AG09309 (cell line): ENCODE results near the gene PABPN1L.
"Not testable (repeated sequence)": the region's sequence is repeated elsewhere in the genome, so short reads cannot be mapped to it uniquely, and the experiment has no call there.

Experiments
- DNase-seq: peaks from one replicate; pipeline ENCODE4 v3.0.0-alpha.2; 2010; ENCODE audit warnings: low read depth
- H3K4me3 ChIP-seq: 2 replicates; pipeline ENCODE4 v1.5.1; 2011; ENCODE audit warnings: mild to moderate bottlenecking, low read depth, low read length, moderate library complexity; ENCODE audit not compliant: control insufficient read depth
- TF ChIP-seq, protein P1 (sequence below): IDR thresholded peaks from 2 replicates; pipeline ENCODE4 v1.5.1; 2011; ENCODE audit warnings: mild to moderate bottlenecking, low read depth, low read length, inconsistent platforms; ENCODE audit not compliant: insufficient read depth, control insufficient read depth; ENCODE audit errors: missing control alignments

PABPN1L gene

DNA sequence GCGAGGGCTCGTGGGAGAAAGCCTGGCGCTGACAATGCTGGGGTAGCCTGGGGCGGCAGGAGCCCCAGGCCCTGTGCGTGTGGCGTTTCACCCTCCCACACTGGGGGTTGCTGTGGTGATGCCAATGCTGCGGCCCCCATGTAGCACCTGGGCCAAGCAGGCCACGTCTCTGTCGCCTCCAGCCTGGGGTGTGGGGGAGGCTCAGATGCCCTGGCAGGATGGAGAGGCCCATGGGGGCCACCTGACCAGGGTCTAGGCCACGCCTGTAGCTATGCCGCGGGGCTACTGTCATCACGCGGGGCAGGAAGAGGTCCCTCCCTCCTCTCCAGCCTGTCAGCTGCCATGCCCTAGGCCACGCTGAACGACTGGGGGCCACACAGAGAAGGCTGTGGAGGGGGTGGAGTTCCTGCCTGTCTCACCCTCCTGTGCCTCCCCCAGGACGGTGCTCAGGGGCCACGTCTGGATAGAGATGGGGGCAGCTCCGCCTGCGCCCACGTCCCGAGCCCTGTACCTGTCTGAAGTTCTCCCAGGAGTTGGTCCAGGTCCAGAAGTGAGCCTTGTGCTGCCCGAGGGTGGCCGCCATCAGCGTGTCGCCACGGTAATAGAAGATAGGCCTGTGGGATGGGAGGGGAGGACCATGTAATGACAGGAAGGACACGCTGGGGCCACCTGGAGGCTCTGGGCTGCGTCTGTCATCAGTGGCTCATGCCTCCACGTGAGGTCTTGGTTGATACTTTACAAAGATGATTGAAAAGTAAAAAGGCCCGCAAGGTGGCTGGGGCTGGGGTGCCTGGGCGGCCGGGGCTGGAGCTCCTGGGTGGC, 42.0 kb downstream of the PABPN1L start:
- no peak for DNase-seq
- no peak overlapping the region for H3K4me3 ChIP-seq
- TF ChIP-seq, protein P1, sequence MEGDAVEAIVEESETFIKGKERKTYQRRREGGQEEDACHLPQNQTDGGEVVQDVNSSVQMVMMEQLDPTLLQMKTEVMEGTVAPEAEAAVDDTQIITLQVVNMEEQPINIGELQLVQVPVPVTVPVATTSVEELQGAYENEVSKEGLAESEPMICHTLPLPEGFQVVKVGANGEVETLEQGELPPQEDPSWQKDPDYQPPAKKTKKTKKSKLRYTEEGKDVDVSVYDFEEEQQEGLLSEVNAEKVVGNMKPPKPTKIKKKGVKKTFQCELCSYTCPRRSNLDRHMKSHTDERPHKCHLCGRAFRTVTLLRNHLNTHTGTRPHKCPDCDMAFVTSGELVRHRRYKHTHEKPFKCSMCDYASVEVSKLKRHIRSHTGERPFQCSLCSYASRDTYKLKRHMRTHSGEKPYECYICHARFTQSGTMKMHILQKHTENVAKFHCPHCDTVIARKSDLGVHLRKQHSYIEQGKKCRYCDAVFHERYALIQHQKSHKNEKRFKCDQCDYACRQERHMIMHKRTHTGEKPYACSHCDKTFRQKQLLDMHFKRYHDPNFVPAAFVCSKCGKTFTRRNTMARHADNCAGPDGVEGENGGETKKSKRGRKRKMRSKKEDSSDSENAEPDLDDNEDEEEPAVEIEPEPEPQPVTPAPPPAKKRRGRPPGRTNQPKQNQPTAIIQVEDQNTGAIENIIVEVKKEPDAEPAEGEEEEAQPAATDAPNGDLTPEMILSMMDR, result no peak

DNA sequence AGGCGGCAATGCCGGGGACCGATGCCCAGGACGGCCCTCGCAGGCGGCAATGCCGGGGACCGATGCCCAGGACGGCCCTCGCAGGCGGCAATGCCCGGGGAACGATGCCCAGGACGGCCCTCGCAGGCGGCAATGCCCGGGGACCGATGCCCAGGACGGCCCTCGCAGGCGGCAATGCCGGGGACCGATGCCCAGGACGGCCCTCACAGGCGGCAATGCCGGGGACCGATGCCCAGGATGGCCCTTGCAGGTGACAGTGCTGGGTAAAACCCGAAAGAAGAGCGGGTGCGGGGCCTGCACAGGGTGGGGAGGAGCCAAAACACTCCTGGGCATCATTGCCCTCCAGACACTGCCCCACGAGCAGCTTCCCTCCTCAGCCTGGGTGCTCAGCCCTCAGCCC, 42.8 kb downstream of the PABPN1L start:
- not testable (repeated sequence) for H3K4me3 ChIP-seq, DNase-seq

DNA sequence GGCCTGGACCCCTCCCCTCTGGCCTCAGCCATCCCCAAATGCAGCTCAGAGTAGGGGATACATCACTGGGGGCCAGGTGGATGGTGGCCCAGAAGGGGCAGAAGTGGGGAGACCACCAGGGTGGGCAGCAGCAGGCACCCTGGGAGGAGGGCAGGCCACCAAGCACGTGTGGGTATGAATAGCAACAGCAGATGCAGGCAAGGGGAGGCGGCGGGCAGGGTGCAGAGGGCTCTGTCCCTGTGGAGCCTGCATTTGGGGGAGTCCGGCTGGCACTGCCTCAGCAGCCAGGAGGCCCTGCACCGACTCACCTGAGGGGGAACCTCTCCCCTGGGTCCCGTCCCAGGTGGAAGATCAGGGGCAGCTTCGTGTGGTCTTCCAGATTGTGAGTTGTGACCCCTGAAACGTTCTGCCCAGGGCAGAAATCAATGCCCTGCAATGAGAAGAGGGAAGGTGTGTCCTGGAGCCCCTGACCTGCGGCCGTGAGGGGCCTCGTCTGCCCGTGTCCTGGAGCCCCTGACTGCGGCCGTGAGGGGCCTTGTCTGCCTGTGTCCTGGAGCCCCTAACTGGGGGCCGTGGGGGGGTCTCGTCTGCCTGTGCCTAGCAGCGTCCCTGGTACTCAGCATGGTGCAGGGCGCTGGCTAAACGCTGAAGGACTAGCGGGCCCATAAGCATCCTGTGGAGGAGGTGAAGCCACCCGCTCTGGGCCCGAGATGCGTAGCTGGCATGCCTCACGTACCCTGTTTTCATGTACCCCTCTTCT, 44.0 kb downstream of the PABPN1L start:
- no peak for DNase-seq
- no peak overlapping the region for H3K4me3 ChIP-seq
- TF ChIP-seq, protein P1, result no peak

DNA sequence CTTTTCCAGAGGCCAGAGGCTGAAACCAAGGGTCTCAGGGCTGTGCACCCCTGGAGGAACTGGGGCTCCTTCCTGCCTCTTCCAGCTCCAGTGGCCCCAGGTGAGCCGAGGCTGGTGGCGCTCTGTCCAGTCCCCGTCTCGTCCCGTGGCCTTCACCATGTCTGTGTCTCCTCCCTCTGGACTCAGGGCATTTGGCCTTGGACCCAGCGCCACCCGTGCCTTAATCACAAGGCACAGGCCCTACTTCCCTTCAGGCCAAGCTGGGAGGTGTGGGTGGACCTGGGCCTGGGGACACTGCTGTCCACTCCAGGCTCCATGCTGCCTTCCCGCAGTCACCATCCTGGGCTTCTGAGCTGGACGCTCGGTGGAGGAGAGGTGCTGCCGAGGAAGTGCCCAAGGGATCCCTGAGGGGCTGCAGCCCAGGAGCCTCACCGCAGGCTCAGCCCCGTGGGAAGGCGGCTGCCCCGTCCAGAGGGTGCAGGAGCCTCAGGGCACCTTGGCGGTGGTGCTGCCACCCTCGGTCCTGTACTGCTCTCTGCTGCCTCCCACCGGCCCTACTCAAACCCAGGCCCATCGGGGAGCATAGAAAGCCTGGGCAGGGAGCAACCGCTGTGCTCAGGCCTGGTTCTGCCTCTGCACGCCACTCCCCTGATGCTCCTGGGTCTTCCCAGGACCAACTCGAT, 45.2 kb downstream of the PABPN1L start:
- TF ChIP-seq, protein P1, result no peak
- no peak overlapping the region for H3K4me3 ChIP-seq
- no peak for DNase-seq

DNA sequence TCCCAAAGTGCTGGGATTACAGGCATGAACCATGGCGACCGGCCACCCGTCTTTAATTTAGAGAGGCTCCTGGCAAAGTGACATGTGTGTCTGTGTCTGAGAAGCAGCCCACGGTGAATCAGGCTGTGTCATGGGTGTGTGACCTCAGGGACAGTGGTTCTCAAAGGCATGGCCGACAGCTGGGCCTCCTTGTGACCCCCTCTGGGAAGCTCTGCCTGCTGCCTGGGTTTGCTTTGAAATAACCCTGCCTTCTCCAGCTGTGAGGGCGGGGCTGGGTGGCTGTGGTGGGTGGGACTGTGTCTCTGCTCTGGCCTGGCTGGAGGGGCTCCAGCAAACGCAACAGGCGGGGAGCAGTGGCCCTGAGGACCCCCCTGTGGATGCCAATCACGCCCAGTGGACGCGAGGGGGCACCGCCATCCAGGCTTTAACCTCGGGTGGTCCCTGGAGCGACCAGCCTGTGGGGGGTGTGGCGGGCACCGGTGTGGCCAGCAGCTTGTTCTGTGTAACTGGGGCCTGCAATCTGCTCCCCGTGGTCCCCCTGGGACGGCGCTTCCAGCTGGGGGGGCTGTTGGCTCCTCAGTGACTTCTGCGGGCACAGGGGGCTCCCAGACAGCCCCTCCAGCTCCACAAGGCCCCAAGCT, 46.0 kb downstream of the PABPN1L start:
- H3K4me3 ChIP-seq, result no peak overlapping the region
- DNase-seq, result no peak
- TF ChIP-seq, protein P1, result no peak

DNA sequence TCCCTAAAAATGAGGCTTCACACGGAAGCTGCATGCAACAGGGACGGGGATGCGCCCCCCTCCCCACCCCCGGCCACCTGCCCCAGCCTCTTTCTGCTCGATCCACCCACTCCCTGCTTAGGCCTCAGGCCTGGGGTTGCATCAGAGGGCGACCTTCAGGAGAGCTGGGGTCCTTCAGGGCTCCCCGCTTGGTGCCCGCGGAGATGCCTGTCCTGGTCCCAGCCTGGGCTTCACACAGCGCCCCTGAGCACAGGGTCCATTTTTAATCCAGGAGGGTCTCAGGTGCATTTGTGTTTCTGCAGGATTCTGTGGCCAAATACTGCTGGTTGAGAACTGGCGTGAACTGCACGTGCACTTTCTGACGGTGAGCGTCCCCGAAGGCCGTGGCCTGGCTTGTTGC, 47.3 kb downstream of the PABPN1L start:
- no peak for DNase-seq
- TF ChIP-seq, protein P1, result no peak
- H3K4me3 ChIP-seq, result no peak overlapping the region

DNA sequence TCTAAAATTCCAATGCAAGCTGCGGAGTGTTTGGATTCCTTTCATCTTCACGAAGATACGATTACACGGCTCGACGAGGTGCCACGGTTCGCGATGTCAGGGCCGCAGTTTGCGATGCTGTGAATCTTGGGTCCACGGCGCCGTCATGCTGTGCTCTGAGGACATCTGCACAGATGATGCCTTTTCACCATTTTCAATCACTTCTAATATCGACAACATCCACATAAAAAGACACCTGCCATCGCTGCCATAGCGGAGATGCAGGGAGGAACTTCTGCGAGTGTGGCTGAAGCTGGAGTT, 47.9 kb downstream of the PABPN1L start:
- no peak overlapping the region for H3K4me3 ChIP-seq
- TF ChIP-seq, protein P1, result no peak
- DNase-seq, result no peak
